ENCODE measurements around the gene KCNK17.
"Not testable (repeated sequence)": the region's sequence is repeated elsewhere in the genome, so short reads cannot be mapped to it uniquely, and the experiment has no call there.

The KCNK17 gene

GRCh38 chr6:39301606-39302005, 12.6 kb downstream of the KCNK17 start:
- DNase-seq: no peak

GRCh38 chr6:39300739-39301138, 13.5 kb downstream of the KCNK17 start:
- no peak for DNase-seq

- no peak for DNase-seq
Measured at GRCh38 chr6:39298061-39298460, 16.2 kb downstream of the KCNK17 start.

GRCh38 chr6:39296745-39297640, 17.2 kb downstream of the KCNK17 start:
- DNase-seq: no peak

GRCh38 chr6:39295611-39296011, 18.6 kb downstream of the KCNK17 start:
- DNase-seq: no peak

- DNase-seq: no peak
Measured at GRCh38 chr6:39294899-39295298, 19.3 kb downstream of the KCNK17 start.

- DNase-seq: no peak
Measured at GRCh38 chr6:39294133-39294532, 20.1 kb downstream of the KCNK17 start.

- no peak for DNase-seq
Measured at GRCh38 chr6:39292637-39293036, 21.6 kb downstream of the KCNK17 start.

GRCh38 chr6:39289490-39289889, 24.7 kb downstream of the KCNK17 start:
- DNase-seq: no peak

GRCh38 chr6:39287601-39288000, 26.6 kb downstream of the KCNK17 start:
- no peak for DNase-seq

GRCh38 chr6:39286596-39286995, 27.6 kb downstream of the KCNK17 start:
- not testable (repeated sequence) for DNase-seq

- DNase-seq: no peak
Measured at GRCh38 chr6:39282774-39283173, 31.4 kb downstream of the KCNK17 start.

GRCh38 chr6:39281312-39281980, 32.8 kb downstream of the KCNK17 start:
- no peak for DNase-seq

GRCh38 chr6:39280247-39280731, 33.9 kb downstream of the KCNK17 start:
- no peak for DNase-seq

- DNase-seq: no peak
Measured at GRCh38 chr6:39279539-39279938, 34.7 kb downstream of the KCNK17 start.

- DNase-seq: no peak
Measured at GRCh38 chr6:39276379-39276995, 37.7 kb downstream of the KCNK17 start.

GRCh38 chr6:39274903-39275302, 39.3 kb downstream of the KCNK17 start:
- no peak for DNase-seq

GRCh38 chr6:39274471-39274870, 39.7 kb downstream of the KCNK17 start:
- no peak for DNase-seq

- DNase-seq: no peak
Measured at GRCh38 chr6:39273406-39273821, 40.8 kb downstream of the KCNK17 start.

- DNase-seq: no peak
Measured at GRCh38 chr6:39269961-39270360, 44.3 kb downstream of the KCNK17 start.

GRCh38 chr6:39268721-39269120, 45.5 kb downstream of the KCNK17 start:
- DNase-seq: no peak

GRCh38 chr6:39268171-39268570, 46.0 kb downstream of the KCNK17 start:
- no peak for DNase-seq

- no peak for DNase-seq
Measured at GRCh38 chr6:39266782-39267355, 47.4 kb downstream of the KCNK17 start.
